Neural progenitor cell (in vitro differentiated cells): ENCODE measurements around the gene CELA1. TPM values are rescaled to one million over a fixed set of nuclear protein-coding genes. Genes with fewer than 3 reads are reported as not detected.

Experiments
- DNase-seq: peaks from one replicate; pipeline ENCODE4 v3.0.0-alpha.2; 2016; ENCODE audit warnings: low spot score
- H2AFZ ChIP-seq: fragments of 200-600 bp; sonication (generic); replicated peaks from 2 replicates; pipeline ENCODE4 v1.6.1; 2016; ENCODE audit warnings: antibody characterized with exemption
- H3F3A ChIP-seq: fragments of 200-600 bp; sonication (generic); 2 replicates; pipeline ENCODE4 v1.6.1; 2016; ENCODE audit warnings: antibody characterized with exemption, low read depth
- H3K27ac ChIP-seq: fragments of 200-600 bp; sonication (generic); 2 replicates; pipeline ENCODE4 v1.5.1; 2016; ENCODE audit warnings: mild to moderate bottlenecking
- H3K27me3 ChIP-seq: fragments of 200-600 bp; sonication (generic); 2 replicates; pipeline ENCODE4 v1.6.1; 2016; ENCODE audit warnings: mild to moderate bottlenecking, moderate library complexity
- H3K36me3 ChIP-seq: fragments of 200-600 bp; sonication (generic); 2 replicates; pipeline ENCODE4 v1.5.1; 2016
- H3K4me1 ChIP-seq: fragments of 200-600 bp; sonication (generic); 2 replicates; pipeline ENCODE4 v1.6.1; 2016; ENCODE audit warnings: mixed run types
- H3K4me2 ChIP-seq: fragments of 200-600 bp; sonication (generic); 2 replicates; pipeline ENCODE4 v1.6.1; 2016
- H3K4me3 ChIP-seq: fragments of 200-600 bp; sonication (generic); 2 replicates; pipeline ENCODE4 v1.5.1; 2016
- H3K79me2 ChIP-seq: fragments of 200-600 bp; sonication (generic); 2 replicates; pipeline ENCODE4 v1.6.1; 2016; ENCODE audit warnings: low read depth
- H3K9ac ChIP-seq: fragments of 200-600 bp; sonication (generic); 2 replicates; pipeline ENCODE4 v1.6.1; 2016
- H3K9me3 ChIP-seq: fragments of 200-600 bp; sonication (generic); 2 replicates; pipeline ENCODE4 v1.5.1; 2016; ENCODE audit warnings: low read depth
- H4K20me1 ChIP-seq: fragments of 200-600 bp; sonication (generic); 2 replicates; pipeline ENCODE4 v1.6.1; 2016; ENCODE audit warnings: low read depth
- H3K27ac Mint-ChIP-seq: 3 replicates; pipeline ENCODE4 v1.8.0; 2021; ENCODE audit warnings: mixed read lengths
- H3K27me3 Mint-ChIP-seq: 2 replicates; pipeline ENCODE4 v1.8.0; 2022; ENCODE audit warnings: low read depth, mild to moderate bottlenecking, inconsistent platforms, moderate library complexity, mixed read lengths; ENCODE audit not compliant: insufficient read depth
- H3K36me3 Mint-ChIP-seq: 3 replicates; pipeline ENCODE4 v1.8.0; 2021; ENCODE audit warnings: mixed read lengths
- H3K4me1 Mint-ChIP-seq: 3 replicates; pipeline ENCODE4 v1.8.0; 2021; ENCODE audit warnings: mixed read lengths
- H3K4me3 Mint-ChIP-seq: 3 replicates; pipeline ENCODE4 v1.8.0; 2021; ENCODE audit warnings: mild to moderate bottlenecking, moderate library complexity, mixed read lengths
- H3K9me3 Mint-ChIP-seq: 3 replicates; pipeline ENCODE4 v1.8.0; 2020; ENCODE audit warnings: mixed read lengths
- EZH2 ChIP-seq: fragments of 200-600 bp; sonication (generic); IDR thresholded peaks from 2 replicates; pipeline ENCODE4 v1.6.1; 2017; ENCODE audit warnings: antibody characterized with exemption, mild to moderate bottlenecking, moderate library complexity
- EZH2phosphoT487 ChIP-seq: fragments of 200-600 bp; sonication (generic); IDR thresholded peaks from 2 replicates; pipeline ENCODE4 v1.6.1; 2017; ENCODE audit warnings: antibody characterized with exemption
- total RNA-seq: library from RNA; depleted of rRNA; stranded (reverse); fragments of >200 nt; gene quantifications from 2 replicates; pipeline ENCODE4 v1.2.3, GENCODE V29; 2015; ENCODE audit warnings: low replicate concordance
- TF ChIP-seq, protein P1 (sequence below): fragments of 200-600 bp; sonication (generic); IDR thresholded peaks from 2 replicates; pipeline ENCODE4 v1.5.1; 2017; ENCODE audit warnings: antibody characterized with exemption, mild to moderate bottlenecking

CELA1 gene
- total RNA-seq, 1 donor from 2014 or later: not detected

- no peak for DNase-seq
- H3K4me1 Mint-ChIP-seq: peaks cover 7% of the 10 kb centered on the region
- no peak overlapping the region for H3K4me3 Mint-ChIP-seq
- no peak overlapping the region for H3K27ac ChIP-seq
- H4K20me1 ChIP-seq: no peaks in the 10 kb centered on the region
- no peaks in the 10 kb centered on the region for H3K27me3 ChIP-seq
- H3K9me3 ChIP-seq: no peaks in the 10 kb centered on the region
- no peaks in the 10 kb centered on the region for H3K36me3 Mint-ChIP-seq
- no peaks in the 10 kb centered on the region for H3F3A ChIP-seq
- H3K9ac ChIP-seq: no peak overlapping the region
- H3K27me3 Mint-ChIP-seq: no peaks in the 10 kb centered on the region
- H3K79me2 ChIP-seq: no peaks in the 10 kb centered on the region
- H2AFZ ChIP-seq: peak overlapping the region; percentile 12
- no peak overlapping the region for H3K27ac Mint-ChIP-seq
- H3K4me3 ChIP-seq: no peak overlapping the region
- TF ChIP-seq EZH2phosphoT487: no peak
- TF ChIP-seq, protein P1, sequence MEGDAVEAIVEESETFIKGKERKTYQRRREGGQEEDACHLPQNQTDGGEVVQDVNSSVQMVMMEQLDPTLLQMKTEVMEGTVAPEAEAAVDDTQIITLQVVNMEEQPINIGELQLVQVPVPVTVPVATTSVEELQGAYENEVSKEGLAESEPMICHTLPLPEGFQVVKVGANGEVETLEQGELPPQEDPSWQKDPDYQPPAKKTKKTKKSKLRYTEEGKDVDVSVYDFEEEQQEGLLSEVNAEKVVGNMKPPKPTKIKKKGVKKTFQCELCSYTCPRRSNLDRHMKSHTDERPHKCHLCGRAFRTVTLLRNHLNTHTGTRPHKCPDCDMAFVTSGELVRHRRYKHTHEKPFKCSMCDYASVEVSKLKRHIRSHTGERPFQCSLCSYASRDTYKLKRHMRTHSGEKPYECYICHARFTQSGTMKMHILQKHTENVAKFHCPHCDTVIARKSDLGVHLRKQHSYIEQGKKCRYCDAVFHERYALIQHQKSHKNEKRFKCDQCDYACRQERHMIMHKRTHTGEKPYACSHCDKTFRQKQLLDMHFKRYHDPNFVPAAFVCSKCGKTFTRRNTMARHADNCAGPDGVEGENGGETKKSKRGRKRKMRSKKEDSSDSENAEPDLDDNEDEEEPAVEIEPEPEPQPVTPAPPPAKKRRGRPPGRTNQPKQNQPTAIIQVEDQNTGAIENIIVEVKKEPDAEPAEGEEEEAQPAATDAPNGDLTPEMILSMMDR: no peak
- TF ChIP-seq EZH2: no peak
- H3K4me1 ChIP-seq: peaks cover 4% of the 10 kb centered on the region
- H3K9me3 Mint-ChIP-seq: no peaks in the 10 kb centered on the region
- H3K4me2 ChIP-seq: no peak overlapping the region
- no peaks in the 10 kb centered on the region for H3K36me3 ChIP-seq
Observed at GRCh38 chr12:51345681-51346080, 798 bp downstream of the CELA1 start.

GRCh38 chr12:51343201-51343600 is 3.3 kb downstream of the CELA1 start:
- Mint-ChIP-seq H3K9me3 (no peaks in the 10 kb centered on the region), H3K27ac (no peak overlapping the region), H3K4me3 (no peak overlapping the region), H3K4me1 (peaks cover 7% of the 10 kb centered on the region), H3K27me3 (no peaks in the 10 kb centered on the region), H3K36me3 (no peaks in the 10 kb centered on the region)
- no peak for DNase-seq
- H3K4me2 ChIP-seq: no peak overlapping the region
- no peaks in the 10 kb centered on the region for H4K20me1 ChIP-seq
- TF ChIP-seq EZH2phosphoT487 (no peak), EZH2 (no peak)
- TF ChIP-seq, protein P1: no peak
- no peak overlapping the region for H3K9ac ChIP-seq
- no peaks in the 10 kb centered on the region for H3K27me3 ChIP-seq
- H3F3A ChIP-seq: no peaks in the 10 kb centered on the region
- no peak overlapping the region for H2AFZ ChIP-seq
- no peak overlapping the region for H3K4me3 ChIP-seq
- H3K27ac ChIP-seq: no peak overlapping the region
- H3K36me3 ChIP-seq: no peaks in the 10 kb centered on the region
- H3K9me3 ChIP-seq: no peaks in the 10 kb centered on the region
- peaks cover 4% of the 10 kb centered on the region for H3K4me1 ChIP-seq
- H3K79me2 ChIP-seq: no peaks in the 10 kb centered on the region

GRCh38 chr12:51342416-51342815 is 4.1 kb downstream of the CELA1 start:
- no peak overlapping the region for H3K9ac ChIP-seq
- Mint-ChIP-seq H3K27ac (peak overlapping the region; percentile 26), H3K9me3 (no peaks in the 10 kb centered on the region), H3K4me3 (no peak overlapping the region), H3K4me1 (peaks cover 7% of the 10 kb centered on the region), H3K36me3 (no peaks in the 10 kb centered on the region), H3K27me3 (no peaks in the 10 kb centered on the region)
- H3K36me3 ChIP-seq: no peaks in the 10 kb centered on the region
- no peak overlapping the region for H2AFZ ChIP-seq
- H4K20me1 ChIP-seq: no peaks in the 10 kb centered on the region
- H3K27ac ChIP-seq: no peak overlapping the region
- no peak for TF ChIP-seq EZH2phosphoT487
- TF ChIP-seq, protein P1: no peak
- TF ChIP-seq EZH2: no peak
- no peaks in the 10 kb centered on the region for H3K79me2 ChIP-seq
- H3K4me1 ChIP-seq: peaks cover 4% of the 10 kb centered on the region
- H3K4me3 ChIP-seq: no peak overlapping the region
- no peaks in the 10 kb centered on the region for H3K27me3 ChIP-seq
- no peaks in the 10 kb centered on the region for H3F3A ChIP-seq
- no peak for DNase-seq
- H3K4me2 ChIP-seq: no peak overlapping the region
- H3K9me3 ChIP-seq: no peaks in the 10 kb centered on the region
